Right atrium auricular region (tissue), 2 donors: Measurements from ENCODE around the gene FAM120AOS. TPM values are rescaled to one million over a fixed set of nuclear protein-coding genes. Genes with fewer than 3 reads are reported as not detected.

Source experiments
- DNase-seq: peaks from one replicate; pipeline ENCODE4 v3.0.0-alpha.2; 2019; ENCODE audit warnings: low spot score
- H3K27ac ChIP-seq, 2 donors: fragments of 200-600 bp; sonication (generic); 1 replicate in 1 of 2; 2 replicates in 1 of 2; pipeline ENCODE4 v1.5.1; 2016 to 2019
- H3K27me3 ChIP-seq, 2 donors: fragments of 200-600 bp; sonication (generic); one replicate each; pipeline versions ENCODE4 v1.5.1 to v1.6.0; 2017 to 2019
- H3K36me3 ChIP-seq: fragments of 200-600 bp; sonication (generic); one replicate; pipeline ENCODE4 v1.5.1; 2016
- H3K4me1 ChIP-seq, 2 donors: fragments of 200-600 bp; sonication (generic); one replicate each; pipeline versions ENCODE4 v1.5.1 to v1.6.0; 2017 to 2019
- H3K4me3 ChIP-seq, 2 donors: fragments of 200-600 bp; sonication (generic); 1 replicate in 1 of 2; 2 replicates in 1 of 2; pipeline ENCODE4 v1.5.1; 2017 to 2019; ENCODE audit warnings: mild to moderate bottlenecking in 1 of 2, moderate library complexity in 1 of 2
- H3K9me3 ChIP-seq, 2 donors: fragments of 200-600 bp; sonication (generic); one replicate each; pipeline ENCODE4 v1.5.1; 2019
- CTCF ChIP-seq, 2 donors: fragments of 200-600 bp; sonication (generic); IDR thresholded peaks; one replicate each; pipeline ENCODE4 v1.5.1; 2019; ENCODE audit warnings: antibody characterized with exemption in 2 of 2
- total RNA-seq, 2 donors: library from RNA; depleted of rRNA; stranded (reverse); fragments of >200 nt; gene quantifications; one replicate each; pipeline ENCODE4 v1.1.0, GENCODE V29; 2016

FAM120AOS gene
- total RNA-seq, 2 donors from 2014 or later, result 32.4 to 47.0 TPM

GRCh38 chr9:93431539-93432105 lies 21.8 kb downstream of the FAM120AOS start:
- DNase-seq, result no peak
- H3K36me3 ChIP-seq, result no peaks in the 10 kb centered on the region
- H3K9me3 ChIP-seq, result no peaks in the 10 kb centered on the region
- no peak overlapping the region for H3K4me3 ChIP-seq
- H3K27me3 ChIP-seq, result no peaks in the 10 kb centered on the region
- no peaks in the 10 kb centered on the region for H3K4me1 ChIP-seq
- H3K27ac ChIP-seq, result no peak overlapping the region
- no peak for TF ChIP-seq CTCF (IDR thresholded peaks at IDR 0.05)

- H3K36me3 ChIP-seq, result no peaks in the 10 kb centered on the region
- TF ChIP-seq CTCF (IDR thresholded peaks at IDR 0.05), result peak in 1 of 2 donors; percentile 16
- H3K4me1 ChIP-seq, result no peaks in the 10 kb centered on the region
These were observed 25.6 kb downstream of the FAM120AOS start for GRCh38 chr9:93427655-93428379.

GRCh38 chr9:93422977-93423616 lies 30.3 kb downstream of the FAM120AOS start:
- Histone ChIP-seq H3K9me3 (peaks cover 0 to 30% of the 10 kb centered on the region in 2 donors), H3K27ac (no peak overlapping the region), H3K4me3 (no peak overlapping the region), H3K36me3 (no peaks in the 10 kb centered on the region), H3K27me3 (no peaks in the 10 kb centered on the region), H3K4me1 (no peaks in the 10 kb centered on the region)
- DNase-seq, result no peak
- TF ChIP-seq CTCF (IDR thresholded peaks at IDR 0.05), result no peak

More at GRCh38 chr9:93427655-93428379, 25.6 kb downstream of the FAM120AOS start:
- Histone ChIP-seq H3K27me3 (no peaks in the 10 kb centered on the region), H3K9me3 (peaks cover 0 to 8% of the 10 kb centered on the region in 2 donors), H3K4me3 (no peak overlapping the region), H3K27ac (no peak overlapping the region)
- DNase-seq, result no peak

GRCh38 chr9:93419023-93419422 lies 34.4 kb downstream of the FAM120AOS start:
- TF ChIP-seq CTCF (IDR thresholded peaks at IDR 0.05), result no peak
- DNase-seq, result no peak

GRCh38 chr9:93417538-93417937 lies 35.8 kb downstream of the FAM120AOS start:
- Histone ChIP-seq H3K36me3 (no peaks in the 10 kb centered on the region), H3K27ac (no peak overlapping the region), H3K4me3 (no peak overlapping the region), H3K4me1 (no peaks in the 10 kb centered on the region), H3K9me3 (peaks cover 0 to 34% of the 10 kb centered on the region in 2 donors), H3K27me3 (no peaks in the 10 kb centered on the region)
- DNase-seq, result no peak
- no peak for TF ChIP-seq CTCF (IDR thresholded peaks at IDR 0.05)

More at GRCh38 chr9:93419023-93419422, 34.4 kb downstream of the FAM120AOS start:
- Histone ChIP-seq H3K4me3 (no peak overlapping the region), H3K4me1 (no peaks in the 10 kb centered on the region), H3K9me3 (peaks cover 0 to 34% of the 10 kb centered on the region in 2 donors), H3K27me3 (no peaks in the 10 kb centered on the region), H3K36me3 (no peaks in the 10 kb centered on the region), H3K27ac (no peak overlapping the region)
